ENCODE data around the gene APOC3.

The APOC3 gene

DNA sequence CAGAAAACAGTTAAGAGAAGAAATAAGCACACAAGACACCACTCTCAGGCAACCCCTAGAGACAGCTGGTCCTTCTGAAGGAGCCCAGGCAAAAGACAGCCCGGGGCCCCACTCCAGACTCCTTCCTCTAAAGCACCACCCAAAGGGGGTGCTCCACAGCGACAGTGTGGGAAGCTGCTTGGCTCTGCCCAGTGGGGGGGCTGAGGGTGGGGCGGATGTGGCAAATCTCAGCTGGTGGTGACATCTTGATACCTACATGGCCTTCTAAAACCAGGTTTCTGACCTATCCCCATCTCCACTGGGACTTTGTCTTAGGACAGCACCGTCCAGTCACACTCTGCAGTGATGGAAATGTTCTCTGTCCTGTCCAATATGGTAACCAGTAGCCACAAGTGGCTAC lies 17.9 kb downstream of the APOC3 start:
- H3K36me3 ChIP-seq (ENCODE audit: control insufficient read depth, insufficient read depth, low read length) = peaks cover 3% of the 10 kb centered on the region
- H3K4me3 ChIP-seq (ENCODE audit: low read length) = no peak overlapping the region
- no peak overlapping the region for H3K9ac ChIP-seq (ENCODE audit: low read length)
- H3K9me3 ChIP-seq (ENCODE audit: control insufficient read depth, low read length) = no peaks in the 10 kb centered on the region
- H3K27me3 ChIP-seq (ENCODE audit: control insufficient read depth, insufficient read depth, low read length) = no peaks in the 10 kb centered on the region
- H3K4me1 ChIP-seq (ENCODE audit: control insufficient read depth, insufficient read depth, low read length) = peaks cover 12% of the 10 kb centered on the region

DNA sequence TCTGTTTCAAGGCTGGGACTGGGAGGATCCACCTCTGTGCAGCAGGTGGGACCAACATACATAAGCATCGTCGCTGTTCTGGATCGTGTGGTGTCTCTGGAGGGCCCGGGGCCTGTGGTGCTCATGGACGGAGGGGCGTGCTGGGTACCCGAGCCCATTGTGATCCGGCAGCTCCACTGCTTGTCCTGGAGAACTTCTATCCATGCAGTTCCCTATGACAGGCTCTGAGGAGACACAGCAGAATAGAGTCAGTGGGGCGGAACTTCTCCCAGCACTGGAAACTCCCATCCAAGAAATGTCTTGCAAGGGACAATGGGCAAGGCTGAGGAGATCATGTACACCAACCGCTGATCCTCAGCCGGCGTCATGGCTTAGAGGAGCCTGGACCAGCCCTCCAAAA lies 19.4 kb downstream of the APOC3 start:
- H3K9me3 ChIP-seq (ENCODE audit: control insufficient read depth, low read length) = no peaks in the 10 kb centered on the region
- no peak overlapping the region for H3K9ac ChIP-seq (ENCODE audit: low read length)
- H3K27me3 ChIP-seq (ENCODE audit: control insufficient read depth, insufficient read depth, low read length) = no peaks in the 10 kb centered on the region
- H3K4me3 ChIP-seq (ENCODE audit: low read length) = no peak overlapping the region
- H3K36me3 ChIP-seq (ENCODE audit: control insufficient read depth, insufficient read depth, low read length) = peaks cover 3% of the 10 kb centered on the region
- peaks cover 21% of the 10 kb centered on the region for H3K4me1 ChIP-seq (ENCODE audit: control insufficient read depth, insufficient read depth, low read length)

DNA sequence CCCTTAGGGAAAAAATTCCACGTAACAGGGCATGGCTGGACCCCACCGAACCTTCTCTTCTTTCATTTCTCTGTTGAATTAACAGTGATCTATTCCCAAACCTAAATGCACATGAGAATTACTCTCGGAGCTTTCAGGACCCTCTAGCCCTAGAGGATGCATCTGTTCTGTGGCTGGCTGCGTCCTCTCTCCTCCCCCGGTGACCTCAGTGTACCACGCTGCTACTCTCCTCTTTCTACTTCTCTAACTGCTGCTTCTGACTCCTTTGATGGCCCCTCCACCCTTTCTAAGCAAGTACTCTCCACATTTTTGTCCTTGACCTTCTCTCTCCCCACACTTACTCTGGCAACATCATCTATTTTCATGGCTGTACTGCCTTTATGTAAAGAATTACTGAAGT lies 19.8 kb downstream of the APOC3 start:
- H3K36me3 ChIP-seq (ENCODE audit: control insufficient read depth, insufficient read depth, low read length) = peaks cover 3% of the 10 kb centered on the region
- no peak overlapping the region for H3K4me3 ChIP-seq (ENCODE audit: low read length)
- H3K27me3 ChIP-seq (ENCODE audit: control insufficient read depth, insufficient read depth, low read length) = no peaks in the 10 kb centered on the region

DNA sequence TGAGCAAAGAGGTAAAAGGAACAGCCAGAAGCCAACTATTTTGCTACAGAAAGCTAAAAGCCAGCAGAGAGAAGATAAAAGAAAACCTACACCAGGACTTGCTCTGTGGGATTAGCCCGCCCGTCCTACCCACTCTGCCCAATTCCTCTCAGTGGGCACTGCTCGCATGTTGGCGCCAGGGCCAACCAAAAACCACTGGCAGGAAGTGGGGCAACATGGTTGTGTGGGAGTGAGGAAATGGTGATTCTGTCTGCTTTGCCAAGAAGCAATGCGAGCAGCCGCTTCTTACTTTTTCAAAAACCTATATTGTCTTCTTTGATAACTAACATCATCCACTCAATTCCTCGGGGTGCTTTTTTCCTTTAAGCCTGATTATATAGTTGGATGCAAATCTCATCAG lies 21.9 kb downstream of the APOC3 start:
- Histone ChIP-seq H3K4me3 (ENCODE audit: low read length) (no peak overlapping the region), H3K4me1 (ENCODE audit: control insufficient read depth, insufficient read depth, low read length) (peaks cover 27% of the 10 kb centered on the region), H3K36me3 (ENCODE audit: control insufficient read depth, insufficient read depth, low read length) (peaks cover 3% of the 10 kb centered on the region), H3K9me3 (ENCODE audit: control insufficient read depth, low read length) (no peaks in the 10 kb centered on the region), H3K9ac (ENCODE audit: low read length) (no peak overlapping the region), H3K27me3 (ENCODE audit: control insufficient read depth, insufficient read depth, low read length) (no peaks in the 10 kb centered on the region)

More for the DNA sequence above, 19.8 kb downstream of the APOC3 start:
- no peak overlapping the region for H3K9ac ChIP-seq (ENCODE audit: low read length)
- H3K4me1 ChIP-seq (ENCODE audit: control insufficient read depth, insufficient read depth, low read length) = peaks cover 26% of the 10 kb centered on the region
- H3K9me3 ChIP-seq (ENCODE audit: control insufficient read depth, low read length) = no peaks in the 10 kb centered on the region

DNA sequence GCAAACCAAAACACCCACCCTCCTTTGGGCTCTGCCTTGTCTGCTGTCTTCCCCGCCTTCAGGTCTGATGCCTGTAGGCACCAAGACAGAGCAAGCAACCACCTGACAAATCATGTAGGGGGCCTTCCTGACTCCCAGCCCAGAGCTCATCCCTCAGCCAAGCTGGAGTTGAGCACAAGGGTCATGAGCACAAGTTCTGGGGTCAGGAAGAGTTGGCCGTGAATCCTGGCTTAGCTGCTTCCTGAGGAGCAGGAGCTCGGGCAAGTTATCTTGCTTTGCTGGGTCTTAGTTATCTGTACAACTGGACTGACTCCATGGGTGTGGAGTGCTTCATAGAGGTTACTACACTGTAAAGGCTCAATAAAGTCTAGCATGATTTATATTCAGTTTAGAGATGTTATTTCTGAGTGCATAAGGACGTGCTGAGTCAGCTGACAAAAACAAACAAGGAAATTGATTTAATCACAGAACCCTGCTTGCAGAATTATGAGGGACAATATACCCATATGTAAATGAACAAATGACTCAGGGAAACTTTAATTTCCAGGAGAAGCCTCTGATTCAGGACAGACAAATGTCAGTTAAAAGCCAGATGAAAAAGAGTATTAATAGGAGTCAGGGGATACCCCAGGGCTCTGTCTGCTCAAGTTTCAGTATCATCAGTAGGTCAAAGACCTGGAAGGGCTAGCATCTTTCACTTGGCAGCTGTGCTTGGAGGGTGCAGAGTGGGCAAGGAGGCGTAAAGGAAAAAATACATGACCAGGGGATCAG lies 22.7 kb downstream of the APOC3 start:
- Histone ChIP-seq H3K36me3 (ENCODE audit: control insufficient read depth, insufficient read depth, low read length) (peaks cover 3% of the 10 kb centered on the region), H3K4me3 (ENCODE audit: low read length) (no peak overlapping the region), H3K27me3 (ENCODE audit: control insufficient read depth, insufficient read depth, low read length) (no peaks in the 10 kb centered on the region), H3K4me1 (ENCODE audit: control insufficient read depth, insufficient read depth, low read length) (peaks cover 27% of the 10 kb centered on the region), H3K9me3 (ENCODE audit: control insufficient read depth, low read length) (no peaks in the 10 kb centered on the region), H3K9ac (ENCODE audit: low read length) (no peak overlapping the region)

DNA sequence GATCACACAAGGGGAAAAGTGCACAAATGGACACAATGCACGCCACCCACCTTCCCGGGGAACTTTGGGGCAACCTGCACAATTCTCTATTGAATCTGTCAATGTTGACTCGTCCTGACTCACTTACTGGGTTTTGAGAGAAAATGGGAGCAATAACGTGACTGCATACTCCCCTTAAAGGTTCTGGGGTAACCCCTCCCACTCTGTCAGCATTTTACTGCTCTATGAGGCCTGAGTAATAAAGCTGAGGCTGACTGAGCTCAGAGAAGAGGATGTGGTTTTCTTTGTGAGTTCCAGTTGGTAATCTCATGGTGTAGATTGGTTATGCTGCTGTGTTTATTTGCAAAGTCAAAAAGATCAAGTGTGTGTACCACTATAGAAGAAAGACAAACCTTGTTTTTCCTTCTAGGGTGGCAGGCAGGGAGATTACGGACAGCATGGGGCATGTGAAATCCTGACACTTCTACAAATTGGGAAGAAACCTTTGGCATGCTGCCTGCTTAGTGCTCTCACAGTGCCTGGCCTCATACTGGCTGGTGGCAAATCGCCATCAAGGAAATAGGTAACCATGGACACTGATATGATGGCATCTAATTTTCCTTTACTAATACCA lies 23.9 kb downstream of the APOC3 start:
- Histone ChIP-seq H3K9me3 (ENCODE audit: control insufficient read depth, low read length) (no peaks in the 10 kb centered on the region), H3K9ac (ENCODE audit: low read length) (no peak overlapping the region), H3K36me3 (ENCODE audit: control insufficient read depth, insufficient read depth, low read length) (peaks cover 3% of the 10 kb centered on the region), H3K4me3 (ENCODE audit: low read length) (no peak overlapping the region), H3K27me3 (ENCODE audit: control insufficient read depth, insufficient read depth, low read length) (no peaks in the 10 kb centered on the region), H3K4me1 (ENCODE audit: control insufficient read depth, insufficient read depth, low read length) (peaks cover 27% of the 10 kb centered on the region)

DNA sequence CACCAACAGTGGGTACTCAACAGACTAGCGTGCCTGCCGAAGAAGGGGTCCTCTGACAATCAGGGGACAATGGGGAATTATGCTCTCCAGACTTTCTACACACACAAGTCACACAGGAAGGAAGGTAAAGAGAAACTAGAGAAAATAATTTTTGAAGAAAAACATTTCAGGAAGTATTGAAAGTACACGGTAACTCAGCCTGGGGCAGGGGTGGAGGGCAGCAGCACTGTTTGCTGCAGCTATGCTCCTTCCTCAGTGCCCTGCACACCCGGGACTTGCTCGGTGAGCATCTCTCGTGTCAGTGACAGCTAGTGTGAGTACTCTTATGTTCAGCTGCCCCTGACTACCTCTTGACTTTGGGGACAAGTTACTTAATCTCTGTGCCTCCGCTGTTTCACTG lies 25.7 kb downstream of the APOC3 start:
- H3K36me3 ChIP-seq (ENCODE audit: control insufficient read depth, insufficient read depth, low read length) = no peaks in the 10 kb centered on the region
- H3K4me3 ChIP-seq (ENCODE audit: low read length) = no peak overlapping the region
- H3K27me3 ChIP-seq (ENCODE audit: control insufficient read depth, insufficient read depth, low read length) = no peaks in the 10 kb centered on the region
- no peak overlapping the region for H3K9ac ChIP-seq (ENCODE audit: low read length)
- peaks cover 27% of the 10 kb centered on the region for H3K4me1 ChIP-seq (ENCODE audit: control insufficient read depth, insufficient read depth, low read length)
- no peaks in the 10 kb centered on the region for H3K9me3 ChIP-seq (ENCODE audit: control insufficient read depth, low read length)

DNA sequence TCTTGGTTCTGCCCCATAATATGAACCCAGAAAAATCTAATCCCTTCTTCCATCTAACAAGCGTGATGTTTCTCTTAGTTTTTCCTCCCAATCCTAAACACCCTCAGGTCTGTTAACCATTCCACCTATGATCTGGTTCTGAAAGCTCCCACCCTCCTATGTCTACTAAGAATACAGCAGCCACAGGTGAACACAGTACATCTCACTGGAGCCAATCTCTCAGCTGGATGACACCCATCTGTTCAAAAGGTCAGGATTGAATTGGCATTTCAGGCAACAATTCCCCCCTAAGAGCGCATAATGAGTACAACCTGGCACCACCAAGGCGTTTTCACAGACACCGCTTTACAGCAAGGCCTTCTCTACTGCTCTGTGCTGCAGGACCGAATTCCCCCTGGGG lies 26.7 kb downstream of the APOC3 start:
- Histone ChIP-seq H3K4me3 (ENCODE audit: low read length) (no peak overlapping the region), H3K36me3 (ENCODE audit: control insufficient read depth, insufficient read depth, low read length) (no peaks in the 10 kb centered on the region), H3K9ac (ENCODE audit: low read length) (no peak overlapping the region), H3K4me1 (ENCODE audit: control insufficient read depth, insufficient read depth, low read length) (peaks cover 27% of the 10 kb centered on the region), H3K27me3 (ENCODE audit: control insufficient read depth, insufficient read depth, low read length) (no peaks in the 10 kb centered on the region), H3K9me3 (ENCODE audit: control insufficient read depth, low read length) (no peaks in the 10 kb centered on the region)

DNA sequence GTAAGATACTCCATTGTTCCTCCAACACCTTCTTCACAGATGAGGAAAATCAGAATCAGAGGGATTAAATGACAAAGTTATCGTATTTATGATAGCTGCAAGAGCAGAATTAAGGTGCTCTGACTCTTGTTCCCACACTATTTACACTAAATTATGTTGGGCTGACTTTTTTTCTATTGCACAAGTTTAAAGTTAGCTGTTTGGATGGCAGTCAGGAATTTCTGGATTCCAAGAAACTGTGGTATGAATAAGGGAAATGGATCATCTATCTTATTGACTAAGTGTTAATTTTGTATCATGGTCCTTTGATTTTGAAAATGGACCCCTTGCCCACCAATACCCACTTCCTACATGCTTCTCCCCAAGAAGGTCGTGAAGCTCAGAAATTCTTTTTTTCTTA lies 27.6 kb downstream of the APOC3 start:
- Histone ChIP-seq H3K4me3 (ENCODE audit: low read length) (no peak overlapping the region), H3K4me1 (ENCODE audit: control insufficient read depth, insufficient read depth, low read length) (peaks cover 24% of the 10 kb centered on the region), H3K9me3 (ENCODE audit: control insufficient read depth, low read length) (no peaks in the 10 kb centered on the region), H3K27me3 (ENCODE audit: control insufficient read depth, insufficient read depth, low read length) (no peaks in the 10 kb centered on the region), H3K36me3 (ENCODE audit: control insufficient read depth, insufficient read depth, low read length) (peaks cover 5% of the 10 kb centered on the region), H3K9ac (ENCODE audit: low read length) (no peak overlapping the region)

DNA sequence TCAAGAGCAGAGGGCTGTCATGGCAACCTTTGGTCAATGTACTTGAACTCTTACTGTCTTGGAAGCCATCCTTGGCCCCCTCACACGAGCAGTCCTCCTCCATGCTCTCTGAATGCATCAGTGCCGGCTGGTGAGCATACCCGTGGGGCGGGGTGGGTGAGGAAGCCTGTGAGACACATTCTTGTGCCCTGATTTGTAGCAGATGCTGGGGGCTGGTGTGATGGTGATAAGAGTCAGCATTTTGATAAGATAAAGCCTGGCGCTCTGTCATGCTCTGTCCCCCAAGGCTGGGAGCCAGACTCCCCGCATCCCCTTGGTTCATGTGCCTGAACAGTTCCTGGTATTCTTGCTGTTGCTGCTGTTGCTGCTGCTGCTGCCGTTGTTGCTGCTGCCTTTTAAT lies 28.2 kb downstream of the APOC3 start:
- peaks cover 6% of the 10 kb centered on the region for H3K36me3 ChIP-seq (ENCODE audit: control insufficient read depth, insufficient read depth, low read length)
- no peak overlapping the region for H3K4me3 ChIP-seq (ENCODE audit: low read length)

DNA sequence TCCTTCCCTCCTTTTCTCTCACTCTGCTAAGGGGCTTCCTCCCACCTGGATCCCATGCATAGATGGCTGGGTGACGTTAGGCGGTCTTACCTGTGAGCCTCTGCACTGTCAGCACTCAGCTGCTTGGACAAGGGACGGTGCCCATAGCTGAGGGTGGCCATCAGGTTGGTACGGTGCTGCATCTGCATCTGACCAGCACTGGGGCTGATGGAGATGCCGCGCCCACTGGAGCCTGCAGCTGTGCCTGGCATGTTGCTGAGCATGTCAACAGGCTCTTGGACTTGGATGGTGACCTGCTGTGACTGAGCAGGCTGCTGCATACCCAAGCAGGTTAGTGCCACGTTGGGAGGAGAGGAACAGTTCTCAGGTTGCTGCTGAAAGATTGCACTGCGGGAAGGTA lies 29.5 kb downstream of the APOC3 start:
- Histone ChIP-seq H3K9me3 (ENCODE audit: control insufficient read depth, low read length) (no peaks in the 10 kb centered on the region), H3K4me3 (ENCODE audit: low read length) (no peak overlapping the region), H3K36me3 (ENCODE audit: control insufficient read depth, insufficient read depth, low read length) (peaks cover 6% of the 10 kb centered on the region), H3K9ac (ENCODE audit: low read length) (no peak overlapping the region), H3K27me3 (ENCODE audit: control insufficient read depth, insufficient read depth, low read length) (no peaks in the 10 kb centered on the region), H3K4me1 (ENCODE audit: control insufficient read depth, insufficient read depth, low read length) (peaks cover 5% of the 10 kb centered on the region)

More for the DNA sequence above, 28.2 kb downstream of the APOC3 start:
- Histone ChIP-seq H3K4me1 (ENCODE audit: control insufficient read depth, insufficient read depth, low read length) (peaks cover 17% of the 10 kb centered on the region), H3K9ac (ENCODE audit: low read length) (no peak overlapping the region), H3K27me3 (ENCODE audit: control insufficient read depth, insufficient read depth, low read length) (no peaks in the 10 kb centered on the region), H3K9me3 (ENCODE audit: control insufficient read depth, low read length) (no peaks in the 10 kb centered on the region)

DNA sequence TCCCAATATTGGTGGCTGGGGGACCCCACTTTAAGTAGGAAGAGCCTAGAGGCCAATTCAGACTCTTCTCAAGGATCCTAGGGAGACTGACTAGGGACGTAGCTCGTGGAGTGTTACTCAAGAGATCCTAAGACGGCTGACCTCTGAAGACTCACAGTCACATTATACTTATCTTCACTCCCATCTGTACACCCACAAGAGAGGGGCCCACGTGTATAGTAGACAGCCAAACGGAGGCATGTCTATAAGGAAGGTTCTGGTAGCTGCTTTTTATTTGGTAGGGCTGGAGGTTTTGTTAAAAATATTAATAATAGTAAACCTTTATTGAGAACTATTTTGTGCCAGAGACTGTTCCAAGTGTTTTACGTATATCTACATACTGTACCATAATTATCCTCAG lies 30.6 kb downstream of the APOC3 start:
- Histone ChIP-seq H3K4me1 (ENCODE audit: control insufficient read depth, insufficient read depth, low read length) (no peaks in the 10 kb centered on the region), H3K4me3 (ENCODE audit: low read length) (no peak overlapping the region), H3K27me3 (ENCODE audit: control insufficient read depth, insufficient read depth, low read length) (no peaks in the 10 kb centered on the region), H3K9me3 (ENCODE audit: control insufficient read depth, low read length) (no peaks in the 10 kb centered on the region), H3K9ac (ENCODE audit: low read length) (no peak overlapping the region), H3K36me3 (ENCODE audit: control insufficient read depth, insufficient read depth, low read length) (peaks cover 11% of the 10 kb centered on the region)

All from mucosa of stomach (tissue), 1 donor.